Measurements from ENCODE around the gene R3HDM2. TPM values are rescaled to one million over a fixed set of nuclear protein-coding genes. Genes with fewer than 3 reads are reported as not detected.

Gene R3HDM2
- polyA plus RNA-seq, 1 donor from 2014 or later = 11.1 TPM

- Histone ChIP-seq H3K27ac (ENCODE audit: low read length) (no peak overlapping the region), H3K36me3 (ENCODE audit: insufficient read depth, low read length) (no peaks in the 10 kb centered on the region), H3K9me3 (ENCODE audit: low read length) (no peaks in the 10 kb centered on the region), H4K20me1 (ENCODE audit: insufficient read depth) (no peaks in the 10 kb centered on the region), H3K9me2 (ENCODE audit: insufficient read depth, low read length) (no peaks in the 10 kb centered on the region), H3K27me3 (ENCODE audit: insufficient read depth, low read depth, low read length) (peaks cover 94% of the 10 kb centered on the region), H3K9ac (ENCODE audit: low read length) (no peak overlapping the region), H3F3A (ENCODE audit: insufficient read depth, low read length, poor library complexity, severe bottlenecking) (no peaks in the 10 kb centered on the region), H3K4me2 (ENCODE audit: low read length) (no peak overlapping the region), H2AFZ (ENCODE audit: low read depth, low read length) (no peak overlapping the region), H3K4me3 (ENCODE audit: low read length) (no peak overlapping the region), H3K79me2 (replicated peaks; ENCODE audit: insufficient read depth, low read length) (no peaks in the 10 kb centered on the region)
- TF ChIP-seq TAF1 (IDR thresholded peaks at IDR 0.05; ENCODE audit: low read depth) (no peak), SMC3 (conservative IDR thresholded peaks at IDR 0.05; ENCODE audit: poor library complexity) (no peak), MXI1 (conservative IDR thresholded peaks at IDR 0.05; ENCODE audit: poor library complexity, severe bottlenecking) (no peak), EZH2 (IDR thresholded peaks at IDR 0.05; ENCODE audit: borderline replicate concordance, insufficient read depth, low read length, poor library complexity, severe bottlenecking) (no peak)
These were observed 207.4 kb downstream of the R3HDM2 start for GRCh38 chr12:57223191-57224165.

- Histone ChIP-seq H3K36me3 (ENCODE audit: insufficient read depth, low read length) (no peaks in the 10 kb centered on the region), H3K4me3 (ENCODE audit: low read length) (no peak overlapping the region), H3K9me3 (ENCODE audit: low read length) (no peaks in the 10 kb centered on the region), H4K20me1 (ENCODE audit: insufficient read depth) (no peaks in the 10 kb centered on the region), H3K9ac (ENCODE audit: low read length) (no peak overlapping the region), H3K79me2 (replicated peaks; ENCODE audit: insufficient read depth, low read length) (no peaks in the 10 kb centered on the region), H3K9me2 (ENCODE audit: insufficient read depth, low read length) (no peaks in the 10 kb centered on the region), H2AFZ (ENCODE audit: low read depth, low read length) (no peak overlapping the region), H3K4me2 (ENCODE audit: low read length) (no peak overlapping the region), H3K27ac (ENCODE audit: low read length) (no peak overlapping the region), H3F3A (ENCODE audit: insufficient read depth, low read length, poor library complexity, severe bottlenecking) (no peaks in the 10 kb centered on the region), H3K27me3 (ENCODE audit: insufficient read depth, low read depth, low read length) (peaks cover 100% of the 10 kb centered on the region)
- TF ChIP-seq REST (IDR thresholded peaks at IDR 0.05; ENCODE audit: borderline replicate concordance) (no peak), TAF1 (IDR thresholded peaks at IDR 0.05; ENCODE audit: low read depth) (no peak)
These were observed 208.3 kb downstream of the R3HDM2 start for GRCh38 chr12:57222286-57223190.

- Histone ChIP-seq H3K79me2 (replicated peaks; ENCODE audit: insufficient read depth, low read length) (no peaks in the 10 kb centered on the region), H3K27me3 (ENCODE audit: insufficient read depth, low read depth, low read length) (peaks cover 98% of the 10 kb centered on the region), H2AFZ (ENCODE audit: low read depth, low read length) (no peak overlapping the region), H3F3A (ENCODE audit: insufficient read depth, low read length, poor library complexity, severe bottlenecking) (no peaks in the 10 kb centered on the region), H3K9me3 (ENCODE audit: low read length) (no peaks in the 10 kb centered on the region), H3K27ac (ENCODE audit: low read length) (no peak overlapping the region), H3K36me3 (ENCODE audit: insufficient read depth, low read length) (no peaks in the 10 kb centered on the region), H3K9ac (ENCODE audit: low read length) (no peak overlapping the region), H4K20me1 (ENCODE audit: insufficient read depth) (no peaks in the 10 kb centered on the region), H3K4me3 (ENCODE audit: low read length) (no peak overlapping the region), H3K4me2 (ENCODE audit: low read length) (no peak overlapping the region), H3K9me2 (ENCODE audit: insufficient read depth, low read length) (no peaks in the 10 kb centered on the region)
- no peak for TF ChIP-seq MXI1 (conservative IDR thresholded peaks at IDR 0.05; ENCODE audit: poor library complexity, severe bottlenecking)
These were observed 209.5 kb downstream of the R3HDM2 start for GRCh38 chr12:57221169-57221917.

All from neural cell (in vitro differentiated cells).